ENCODE measurements around the gene METTL3. TPM values are rescaled to one million over a fixed set of nuclear protein-coding genes. Genes with fewer than 3 reads are reported as not detected.

Gene METTL3
- total and polyA plus RNA-seq, 2 of the 4 experiments (the other 2 are of a cell fraction): 90.6 to 109 TPM

DNA sequence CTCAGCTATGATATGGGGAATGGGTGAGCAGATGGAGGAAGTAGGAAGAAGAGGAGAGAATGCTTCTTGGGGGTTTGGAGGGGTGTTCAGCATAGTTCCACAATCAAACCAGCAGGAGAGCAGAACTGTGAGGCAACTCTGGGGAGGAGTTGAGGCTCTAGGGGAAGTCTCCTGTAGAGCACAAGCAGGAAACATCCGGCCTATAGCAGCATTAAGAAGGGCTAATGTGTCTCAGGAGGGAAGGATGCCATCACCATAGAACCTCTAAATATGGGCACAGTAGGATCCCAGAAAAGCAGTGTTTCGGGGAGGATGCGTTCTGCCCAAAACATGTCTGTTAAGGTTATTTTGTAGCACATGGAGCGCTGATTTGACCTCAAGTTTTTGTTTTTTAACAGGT lies 23.4 kb upstream of the METTL3 start:
- no CpG with 5 or more reads among the region's 4 CpGs for WGBS, 2 experiments (ENCODE audit: extremely low coverage in 2 of 2, insufficient read length in 1 of 2)
- dilution Hi-C loops (cut with HindIII; ENCODE audit: low sequenced_read_pairs, unreplicated experiment): no loop called here
- no TSS peak for BruUV-seq (replicated peaks)

More for the DNA sequence above, 23.4 kb upstream of the METTL3 start:
- Histone ChIP-seq H3K4me3 (ENCODE audit: insufficient read depth, low read depth, low read length) (no peak overlapping the region), H3K9me1 (ENCODE audit: insufficient read depth, low read length) (no peaks in the 10 kb centered on the region), H3K14ac (replicated peaks; ENCODE audit: low read depth, low read length) (no peak overlapping the region), H3K56ac (ENCODE audit: extremely low read depth, insufficient read depth, low read length) (no peak overlapping the region), H2AK9ac (replicated peaks; ENCODE audit: low read depth, low read length, poor library complexity) (no peak overlapping the region), H4K91ac (ENCODE audit: insufficient read depth, low read depth, low read length) (no peak overlapping the region), H3K4me2 (ENCODE audit: low read depth, low read length) (no peak overlapping the region), H2BK20ac (ENCODE audit: low read depth, low read length) (no peak overlapping the region), H3K4me1 (ENCODE audit: control insufficient read depth, insufficient read depth, low read length) (no peaks in the 10 kb centered on the region), H2BK5ac (ENCODE audit: low read depth, low read length, poor library complexity, severe bottlenecking) (no peak overlapping the region), H3K79me1 (ENCODE audit: low read depth in 1 of 2, low read length in 2 of 2) (no peaks in the 10 kb centered on the region), H2BK120ac (ENCODE audit: low read depth, low read length) (no peak overlapping the region), H4K20me1 (ENCODE audit: insufficient read depth, low read length) (no peaks in the 10 kb centered on the region), H2BK15ac (ENCODE audit: low read depth, low read length) (no peak overlapping the region), H3K27me3 (ENCODE audit: control insufficient read depth, insufficient read depth, low read length) (peaks cover 54% of the 10 kb centered on the region), H3K9me3 (ENCODE audit: control insufficient read depth, insufficient read depth, low read length) (0 out of 2 replicates have a peak, but pooled peaks cover 1% of the 10 kb centered on the region), H3K9ac (ENCODE audit: low read depth, low read length) (no peak overlapping the region), H3K23ac (ENCODE audit: low read depth, low read length) (no peak overlapping the region), H4K5ac (ENCODE audit: low read depth, low read length) (no peak overlapping the region), H2AK5ac (ENCODE audit: low read depth, low read length) (no peak overlapping the region), H3K27ac (ENCODE audit: insufficient read depth, low read length) (no peak overlapping the region), H3K4ac (ENCODE audit: low read depth, low read length) (no peak overlapping the region), H2AFZ (replicated peaks; ENCODE audit: low read length, poor library complexity) (no peak overlapping the region), H3K18ac (ENCODE audit: low read depth, low read length) (no peak overlapping the region), H4K8ac (ENCODE audit: low read depth in 2 of 2, low read length in 2 of 2) (no peak overlapping the region), H3K36me3 (ENCODE audit: control insufficient read depth, insufficient read depth, low read length) (no peaks in the 10 kb centered on the region)
- in situ Hi-C loops (cut with MboI; ENCODE audit: low sequenced_read_pairs): no loop called here
- ATAC-seq (ENCODE audit: low read depth): no peak
- TF ChIP-seq MXI1 (IDR thresholded peaks at IDR 0.05; ENCODE audit: borderline replicate concordance, low read depth, low read length) (no peak), BHLHE40 (IDR thresholded peaks at IDR 0.05; ENCODE audit: low read depth, low read length) (no peak), CHD1 (IDR thresholded peaks at IDR 0.05; ENCODE audit: low read depth, low read length) (no peak), RAD21 (IDR thresholded peaks at IDR 0.05; ENCODE audit: low read length) (no peak), RCOR1 (IDR thresholded peaks at IDR 0.05; ENCODE audit: insufficient replicate concordance, low read length) (no peak), NFE2L2 (IDR thresholded peaks at IDR 0.05; ENCODE audit: low read depth, low read length) (no peak)
- DNase-seq: no peak
- POLR2A ChIA-PET (ENCODE audit: unreplicated experiment): no interaction called here
- intact Hi-C loops (cut with micrococcal nuclease): no loop called here
- CTCF ChIA-PET: interaction anchor here (0.6 kb wide), 1 partner anchor 16 kb away, joined by 3 read pairs; no protein-coding TSS in a partner anchor
